ENCODE measurements around the gene PSG11. TPM values are rescaled to one million over a fixed set of nuclear protein-coding genes. Genes with fewer than 3 reads are reported as not detected.
"Not testable (repeated sequence)": the region's sequence is repeated elsewhere in the genome, so short reads cannot be mapped to it uniquely, and the experiment has no call there.

Gene PSG11
- total RNA-seq, 2 experiments from 2014 or later, result not detected

- not testable (repeated sequence) for DNase-seq, H3K9me3 Mint-ChIP-seq, H3K4me1 Mint-ChIP-seq, H3K36me3 Mint-ChIP-seq, H3K27ac Mint-ChIP-seq, H3K4me3 Mint-ChIP-seq
- peaks cover 50% of the 10 kb centered on the region for H3K27me3 Mint-ChIP-seq
Observed at GRCh38 chr19:43005841-43006240, 20.4 kb downstream of the PSG11 start.

- not testable (repeated sequence) for H3K9me3 Mint-ChIP-seq, H3K27ac Mint-ChIP-seq, H3K4me3 Mint-ChIP-seq, H3K36me3 Mint-ChIP-seq, DNase-seq, H3K4me1 Mint-ChIP-seq
- peaks cover 42% of the 10 kb centered on the region for H3K27me3 Mint-ChIP-seq
Observed at GRCh38 chr19:43004846-43005245, 21.4 kb downstream of the PSG11 start.

- H3K9me3 Mint-ChIP-seq, H3K4me1 Mint-ChIP-seq, H3K36me3 Mint-ChIP-seq, H3K4me3 Mint-ChIP-seq, H3K27ac Mint-ChIP-seq, DNase-seq: not testable (repeated sequence)
- peaks cover 32% of the 10 kb centered on the region for H3K27me3 Mint-ChIP-seq
Observed at GRCh38 chr19:43003634-43004033, 22.6 kb downstream of the PSG11 start.

- H3K36me3 Mint-ChIP-seq, H3K4me1 Mint-ChIP-seq, H3K4me3 Mint-ChIP-seq, H3K27ac Mint-ChIP-seq, H3K9me3 Mint-ChIP-seq, DNase-seq: not testable (repeated sequence)
- H3K27me3 Mint-ChIP-seq, result peaks cover 32% of the 10 kb centered on the region
Observed at GRCh38 chr19:43002948-43003347, 23.3 kb downstream of the PSG11 start.

GRCh38 chr19:42996161-42996560 lies 30.1 kb downstream of the PSG11 start:
- not testable (repeated sequence) for H3K36me3 Mint-ChIP-seq, H3K27ac Mint-ChIP-seq, H3K4me1 Mint-ChIP-seq, DNase-seq, H3K27me3 Mint-ChIP-seq, H3K4me3 Mint-ChIP-seq, H3K9me3 Mint-ChIP-seq

- not testable (repeated sequence) for DNase-seq
Observed at GRCh38 chr19:42992029-42992604, 34.2 kb downstream of the PSG11 start.

GRCh38 chr19:42989851-42990250 lies 36.4 kb downstream of the PSG11 start:
- Mint-ChIP-seq H3K4me3 (no peak overlapping the region), H3K27ac (no peak overlapping the region)

More at GRCh38 chr19:42992029-42992604, 34.2 kb downstream of the PSG11 start:
- not testable (repeated sequence) for H3K36me3 Mint-ChIP-seq, H3K27me3 Mint-ChIP-seq, H3K27ac Mint-ChIP-seq, H3K9me3 Mint-ChIP-seq, H3K4me1 Mint-ChIP-seq, H3K4me3 Mint-ChIP-seq

GRCh38 chr19:42989186-42989585 lies 37.1 kb downstream of the PSG11 start:
- DNase-seq, H3K9me3 Mint-ChIP-seq, H3K4me3 Mint-ChIP-seq, H3K36me3 Mint-ChIP-seq, H3K4me1 Mint-ChIP-seq, H3K27ac Mint-ChIP-seq: not testable (repeated sequence)
- H3K27me3 Mint-ChIP-seq, result peaks cover 23% of the 10 kb centered on the region

More at GRCh38 chr19:42989851-42990250, 36.4 kb downstream of the PSG11 start:
- Mint-ChIP-seq H3K27me3 (peaks cover 23% of the 10 kb centered on the region), H3K9me3 (no peaks in the 10 kb centered on the region), H3K36me3 (no peaks in the 10 kb centered on the region), H3K4me1 (no peaks in the 10 kb centered on the region)
- DNase-seq, result no peak

- H3K4me3 Mint-ChIP-seq, H3K27ac Mint-ChIP-seq, DNase-seq, H3K9me3 Mint-ChIP-seq, H3K4me1 Mint-ChIP-seq, H3K36me3 Mint-ChIP-seq: not testable (repeated sequence)
- peaks cover 23% of the 10 kb centered on the region for H3K27me3 Mint-ChIP-seq
Observed at GRCh38 chr19:42988206-42988605, 38.1 kb downstream of the PSG11 start.

GRCh38 chr19:42985588-42985987 lies 40.7 kb downstream of the PSG11 start:
- Mint-ChIP-seq H3K9me3 (peaks cover 3% of the 10 kb centered on the region), H3K27ac (no peak overlapping the region)
- DNase-seq, result no peak

GRCh38 chr19:42982111-42982510 lies 44.2 kb downstream of the PSG11 start:
- not testable (repeated sequence) for H3K27ac Mint-ChIP-seq, H3K9me3 Mint-ChIP-seq, H3K36me3 Mint-ChIP-seq, H3K4me3 Mint-ChIP-seq, DNase-seq, H3K4me1 Mint-ChIP-seq
- H3K27me3 Mint-ChIP-seq, result peaks cover 18% of the 10 kb centered on the region

More at GRCh38 chr19:42985588-42985987, 40.7 kb downstream of the PSG11 start:
- Mint-ChIP-seq H3K4me1 (no peaks in the 10 kb centered on the region), H3K36me3 (no peaks in the 10 kb centered on the region), H3K4me3 (no peak overlapping the region), H3K27me3 (peaks cover 27% of the 10 kb centered on the region)

- not testable (repeated sequence) for DNase-seq, H3K4me3 Mint-ChIP-seq, H3K36me3 Mint-ChIP-seq, H3K4me1 Mint-ChIP-seq, H3K27ac Mint-ChIP-seq, H3K9me3 Mint-ChIP-seq
- H3K27me3 Mint-ChIP-seq, result peaks cover 19% of the 10 kb centered on the region
Observed at GRCh38 chr19:42971451-42971850, 54.8 kb downstream of the PSG11 start.

GRCh38 chr19:42965176-42965575 lies 61.1 kb downstream of the PSG11 start:
- H3K27ac Mint-ChIP-seq, result no peak overlapping the region
- peaks cover 33% of the 10 kb centered on the region for H3K27me3 Mint-ChIP-seq
- no peaks in the 10 kb centered on the region for H3K36me3 Mint-ChIP-seq
- DNase-seq, result no peak
- H3K4me1 Mint-ChIP-seq, result no peaks in the 10 kb centered on the region
- H3K4me3 Mint-ChIP-seq, result no peak overlapping the region
- no peaks in the 10 kb centered on the region for H3K9me3 Mint-ChIP-seq

GRCh38 chr19:42961119-42961518 lies 65.2 kb downstream of the PSG11 start:
- no peak for DNase-seq
- H3K9me3 Mint-ChIP-seq, result peaks cover 6% of the 10 kb centered on the region
- no peaks in the 10 kb centered on the region for H3K4me1 Mint-ChIP-seq
- H3K36me3 Mint-ChIP-seq, result no peaks in the 10 kb centered on the region
- no peak overlapping the region for H3K4me3 Mint-ChIP-seq
- peaks cover 31% of the 10 kb centered on the region for H3K27me3 Mint-ChIP-seq
- no peak overlapping the region for H3K27ac Mint-ChIP-seq

All from activated naive CD8-positive, alpha-beta T cell treated with anti-CD3 and anti-CD28 coated beads for 36 hours (primary cell).